ENCODE results near the gene SPAG5. TPM values are rescaled to one million over a fixed set of nuclear protein-coding genes. Genes with fewer than 3 reads are reported as not detected.
A peak's percentile ranks its signal among the peaks of the same experiment; 100 is the strongest.

The SPAG5 gene
- total and polyA plus RNA-seq, 8 donors: 0.93 to 7.4 (median 2.1) TPM

DNA sequence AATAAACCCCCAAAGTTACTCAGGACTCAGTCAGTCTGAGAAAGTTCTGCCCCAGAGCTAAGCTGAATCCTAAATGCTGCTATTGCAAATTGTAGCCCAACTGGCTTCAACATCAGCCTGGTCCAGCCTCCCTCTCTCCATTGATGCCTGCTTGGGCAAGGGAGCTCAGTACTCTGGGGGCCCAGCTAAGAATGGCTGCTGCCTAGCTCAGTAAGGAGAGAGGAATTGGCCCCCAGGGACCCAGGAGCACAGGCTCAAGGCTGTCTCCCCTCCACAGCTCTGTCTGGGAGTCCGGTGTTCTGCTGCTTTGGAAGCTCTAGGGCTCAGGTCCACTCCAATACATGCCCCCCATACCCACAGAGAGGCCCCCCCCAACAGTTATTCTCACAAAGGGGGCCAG lies 48.0 kb downstream of the SPAG5 start:
- ATAC-seq: no peak
- Histone ChIP-seq H3K27me3 (no peaks in the 10 kb centered on the region), H3K27ac (no peak overlapping the region), H3K9me3 (no peaks in the 10 kb centered on the region), H3K36me3 (peaks cover 0 to 13% (median under 1%) of the 10 kb centered on the region in 3 donors), H3K4me1 (peaks cover 0 to 8% (median 3%) of the 10 kb centered on the region in 3 donors), H3K4me3 (no peak overlapping the region)
- FAIRE-seq: no peak
- intact Hi-C loops (cut with DNase I): no loop called here
- WGBS, 2 donors: 92 to 100% methylated on average over 1 of the region's 1 CpG
- TF ChIP-seq, protein P1, sequence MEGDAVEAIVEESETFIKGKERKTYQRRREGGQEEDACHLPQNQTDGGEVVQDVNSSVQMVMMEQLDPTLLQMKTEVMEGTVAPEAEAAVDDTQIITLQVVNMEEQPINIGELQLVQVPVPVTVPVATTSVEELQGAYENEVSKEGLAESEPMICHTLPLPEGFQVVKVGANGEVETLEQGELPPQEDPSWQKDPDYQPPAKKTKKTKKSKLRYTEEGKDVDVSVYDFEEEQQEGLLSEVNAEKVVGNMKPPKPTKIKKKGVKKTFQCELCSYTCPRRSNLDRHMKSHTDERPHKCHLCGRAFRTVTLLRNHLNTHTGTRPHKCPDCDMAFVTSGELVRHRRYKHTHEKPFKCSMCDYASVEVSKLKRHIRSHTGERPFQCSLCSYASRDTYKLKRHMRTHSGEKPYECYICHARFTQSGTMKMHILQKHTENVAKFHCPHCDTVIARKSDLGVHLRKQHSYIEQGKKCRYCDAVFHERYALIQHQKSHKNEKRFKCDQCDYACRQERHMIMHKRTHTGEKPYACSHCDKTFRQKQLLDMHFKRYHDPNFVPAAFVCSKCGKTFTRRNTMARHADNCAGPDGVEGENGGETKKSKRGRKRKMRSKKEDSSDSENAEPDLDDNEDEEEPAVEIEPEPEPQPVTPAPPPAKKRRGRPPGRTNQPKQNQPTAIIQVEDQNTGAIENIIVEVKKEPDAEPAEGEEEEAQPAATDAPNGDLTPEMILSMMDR (IDR thresholded peaks at IDR 0.05): no peak
- peak in 2 of 6 donors; percentile 22 to 29 for DNase-seq

DNA sequence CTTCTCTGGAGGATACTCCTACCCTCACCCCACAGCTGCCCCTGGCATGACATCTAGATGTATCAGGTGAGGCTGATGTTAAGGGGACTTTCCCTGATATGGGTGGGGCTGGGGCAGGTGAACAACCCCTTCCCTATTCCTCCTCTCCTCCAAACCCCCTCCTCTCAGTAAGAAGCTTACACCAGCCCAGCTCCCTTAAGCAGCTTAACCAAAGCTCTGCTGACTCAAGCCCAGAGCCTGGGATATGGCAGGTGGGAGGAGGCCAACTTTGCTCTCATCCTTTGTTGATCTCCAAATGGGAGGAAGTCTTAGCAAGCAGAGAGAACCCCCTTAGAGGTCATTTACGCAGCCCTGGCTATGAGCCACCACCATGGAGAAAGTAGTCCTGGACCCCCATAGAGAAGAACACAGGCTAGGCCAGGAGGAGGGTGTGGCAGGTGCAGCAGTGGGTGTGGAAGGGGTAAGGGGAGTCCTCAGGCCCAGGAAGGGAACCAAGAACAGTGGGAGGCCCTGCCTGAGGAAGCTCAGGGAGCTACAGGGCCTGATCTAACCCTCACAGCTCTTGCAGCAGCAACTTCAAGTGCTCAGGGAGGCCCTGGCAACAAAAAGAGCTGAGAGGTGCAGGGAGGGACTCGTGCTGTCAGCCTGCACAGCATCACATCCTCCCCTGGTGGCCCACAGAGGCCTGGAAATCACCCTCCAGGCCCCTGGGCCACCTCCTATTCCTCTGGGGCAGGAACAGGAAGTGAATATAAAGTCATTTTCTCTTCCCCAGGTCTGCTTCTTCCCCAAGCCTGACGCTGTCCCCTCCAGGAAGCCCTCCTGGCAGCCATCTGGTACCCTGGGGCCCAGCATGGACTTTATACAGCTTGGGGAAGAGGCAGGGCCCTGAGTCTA lies 49.3 kb downstream of the SPAG5 start:
- intact Hi-C loops (cut with DNase I): no loop called here
- no peak for ATAC-seq
- Histone ChIP-seq H3K4me1 (peaks cover 0 to 8% (median 3%) of the 10 kb centered on the region in 3 donors), H3K27me3 (no peaks in the 10 kb centered on the region), H3K4me3 (no peak overlapping the region), H3K36me3 (peaks cover 0 to 6% (median 0%) of the 10 kb centered on the region in 3 donors), H3K27ac (no peak overlapping the region), H3K9me3 (no peaks in the 10 kb centered on the region)
- WGBS, 2 donors: 84 to 85% methylated on average over 3 of the region's 3 CpGs
- FAIRE-seq: no peak
- peak in 2 of 6 donors; percentile 30 to 39 for DNase-seq
- TF ChIP-seq, protein P1 (IDR thresholded peaks at IDR 0.05): no peak

DNA sequence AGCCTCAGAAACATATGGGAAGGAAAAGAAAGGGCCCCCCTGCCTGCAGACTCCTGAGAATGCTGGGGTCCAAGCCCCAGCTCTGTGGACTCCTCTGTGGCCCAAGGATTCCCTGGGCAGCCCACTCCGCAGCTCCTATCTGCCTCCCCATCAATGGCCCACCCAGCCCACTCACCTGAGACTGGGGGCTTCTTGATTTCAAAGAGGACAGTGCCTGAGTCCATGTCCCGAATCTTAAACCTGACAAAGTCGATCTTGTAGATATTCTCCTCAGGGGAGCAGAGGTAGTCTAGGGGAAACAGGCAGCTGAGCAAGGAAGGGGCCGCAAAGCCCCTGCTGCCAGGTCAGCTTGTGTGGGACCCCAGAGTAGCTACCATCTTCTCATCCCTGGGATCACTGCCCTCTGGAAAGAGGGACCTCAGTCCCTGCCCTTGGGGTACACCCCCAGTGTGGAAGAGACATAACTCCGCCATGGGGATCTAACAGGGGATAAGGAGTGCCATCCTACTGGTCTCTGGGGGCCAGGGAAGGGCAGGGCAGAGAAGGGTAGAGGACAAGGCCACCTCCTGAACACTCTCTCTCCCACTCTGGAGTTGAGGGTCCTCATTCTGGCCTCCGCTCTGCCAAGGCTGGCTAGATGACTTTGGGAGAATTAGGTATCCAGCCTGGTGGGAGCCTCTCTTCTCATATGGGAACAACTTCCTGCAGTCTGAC lies 50.3 kb downstream of the SPAG5 start:
- peak in 2 of 6 donors; percentile 23 to 37 for DNase-seq
- no peak overlapping the region for H3K4me3 ChIP-seq
- WGBS, 2 donors: 76 to 77% methylated on average over 6 of the region's 6 CpGs
- no peak for FAIRE-seq
- H3K4me1 ChIP-seq: peaks cover 0 to 5% (median 3%) of the 10 kb centered on the region in 3 donors
- no peak overlapping the region for H3K27ac ChIP-seq
- no peaks in the 10 kb centered on the region for H3K9me3 ChIP-seq
- TF ChIP-seq, protein P1 (IDR thresholded peaks at IDR 0.05): no peak
- no peaks in the 10 kb centered on the region for H3K36me3 ChIP-seq
- intact Hi-C loops (cut with DNase I): no loop called here
- no peak for ATAC-seq
- no peaks in the 10 kb centered on the region for H3K27me3 ChIP-seq

DNA sequence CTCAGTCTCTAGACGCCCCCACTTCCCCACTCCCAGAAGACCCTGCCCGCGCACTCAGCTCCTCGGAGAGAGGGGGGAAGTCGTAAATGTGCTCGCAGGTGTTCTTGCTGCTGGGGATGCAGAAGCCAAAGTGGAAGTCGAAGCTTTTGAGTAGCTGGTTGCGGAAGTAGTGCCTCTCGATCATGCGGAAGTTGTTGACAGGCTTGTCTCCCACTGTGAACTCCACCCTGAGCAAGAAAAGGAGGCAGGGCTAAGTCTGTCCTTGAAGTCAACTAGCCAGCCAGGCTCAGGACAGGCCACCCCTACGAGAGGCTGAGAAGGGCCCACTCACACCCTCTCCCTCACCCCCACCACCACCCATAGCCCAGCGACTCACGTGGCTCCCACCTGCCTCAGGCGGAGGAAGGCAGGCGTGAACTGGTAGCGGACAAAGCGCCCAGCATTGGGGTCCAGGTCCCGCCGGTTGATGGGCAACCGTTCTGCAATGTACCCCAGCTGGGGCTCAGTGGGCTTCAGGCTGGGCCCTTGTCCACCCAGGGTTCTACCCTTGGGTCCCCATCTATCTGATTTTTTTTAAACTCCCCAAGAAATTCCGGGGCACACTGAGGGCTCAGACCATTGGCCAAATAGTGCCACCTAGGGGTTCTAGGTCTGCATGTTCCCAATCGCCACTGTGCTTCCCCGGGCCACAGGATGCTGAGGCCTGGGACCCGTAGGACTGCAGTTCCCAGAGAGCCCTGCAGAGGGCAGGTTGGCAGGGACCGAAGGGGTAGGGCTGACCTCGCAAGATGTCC lies 51.0 kb downstream of the SPAG5 start:
- FAIRE-seq (no peak), ATAC-seq (peak; percentile 57 to 76 (median 71)), DNase-seq (peak; percentile 59 to 93 (median 86))
- no peaks in the 10 kb centered on the region for H3K9me3 ChIP-seq
- TF ChIP-seq, protein P1 (IDR thresholded peaks at IDR 0.05): peak; percentile 92 to 94 (median 92)
- H3K4me1 ChIP-seq: peaks cover 0 to 3% (median 2%) of the 10 kb centered on the region in 3 donors
- no peaks in the 10 kb centered on the region for H3K27me3 ChIP-seq
- no peak overlapping the region for H3K4me3 ChIP-seq
- H3K36me3 ChIP-seq: no peaks in the 10 kb centered on the region
- intact Hi-C loops (cut with DNase I): no loop called here
- no peak overlapping the region for H3K27ac ChIP-seq
- 69 to 72% methylated on average over 26 of the region's 26 CpGs for WGBS, 2 donors
